K562 (cell line): ENCODE data around the gene CCR6. TPM values are rescaled to one million over a fixed set of nuclear protein-coding genes. Genes with fewer than 3 reads are reported as not detected.

ENCODE experiments used
- ATAC-seq: fragments of 200-7000 bp; cut with Tn5 transposase; 3 replicates; pipeline ENCODE4 v1.9.1; 2020; ENCODE audit warnings: moderate library complexity
- BruUV-seq: library from RNA; stranded (reverse); fragments of 400-500 nt; replicated peaks from 2 replicates; lab custom pipeline; 2021; lab: Mats Ljungman, UMichigan
- CTCF ChIA-PET: fragments of 300-600 bp; formaldehyde crosslinking; extraction: SDS; loops from one replicate; lab custom pipeline; 2021; ENCODE audit warnings: low intra/inter-chr PET ratio; lab: Yijun Ruan, JAX
- POLR2A ChIA-PET: fragments of 300-600, 350-650 bp; sonication (Branson Sonifier 250); formaldehyde crosslinking; extraction: SDS; loops from one replicate; lab custom pipeline; 2021; ENCODE audit warnings: antibody characterized with exemption, inconsistent platforms; lab: Yijun Ruan, JAX
- DNase-seq, 4 experiments: peaks; one replicate each; pipeline versions ENCODE4 v3.0.0 to v3.0.0-alpha.2; 2011 to 2018; ENCODE audit warnings: low spot score in 3 of 4, mixed read lengths in 3 of 4; ENCODE audit errors: extremely low read depth in 1 of 4
- FAIRE-seq: peaks from 2 replicates; lab custom pipeline; 2011; peaks lifted over from hg19 to GRCh38; lab: Jason Lieb, UNC
- H2AFZ ChIP-seq: 2 replicates; pipeline ENCODE4 v1.6.0; 2011; ENCODE audit warnings: low read depth, low read length, control low read depth, inconsistent platforms
- H3K27ac ChIP-seq: fragments of 200-600 bp; 3 replicates; pipeline ENCODE4 v1.8.0; 2011; ENCODE audit warnings: low read depth, mild to moderate bottlenecking, control low read depth, inconsistent platforms, low read length, moderate library complexity, mixed read lengths; ENCODE audit errors: extremely low read depth
- H3K27me3 ChIP-seq, 2 experiments: fragments of 300-600 bp in 1 of 2; 2 replicates in 1 of 2; 3 replicates in 1 of 2; pipeline versions ENCODE4 v1.6.0 to v1.8.0; 2011; ENCODE audit warnings: inconsistent platforms in 2 of 2, low read length in 2 of 2, mild to moderate bottlenecking in 1 of 2, mixed read lengths in 1 of 2, moderate library complexity in 1 of 2; ENCODE audit not compliant: control insufficient read depth in 2 of 2, insufficient read depth in 2 of 2
- H3K36me3 ChIP-seq: fragments of 300-600 bp; 3 replicates; pipeline ENCODE4 v1.8.0; 2011; ENCODE audit warnings: mild to moderate bottlenecking, low read length, inconsistent platforms; ENCODE audit not compliant: control insufficient read depth, insufficient read depth
- H3K4me1 ChIP-seq, 2 experiments: fragments of 200-600 bp in 1 of 2; replicated peaks in 1 of 2; 2 replicates in 1 of 2; 3 replicates in 1 of 2; pipeline versions ENCODE4 v1.5.1 to v1.8.0; 2011; ENCODE audit warnings: inconsistent platforms in 2 of 2, low read length in 2 of 2, mild to moderate bottlenecking in 1 of 2, mixed read lengths in 1 of 2, moderate library complexity in 1 of 2; ENCODE audit not compliant: control insufficient read depth in 2 of 2, insufficient read depth in 2 of 2
- H3K4me2 ChIP-seq: 2 replicates; pipeline ENCODE4 v1.6.1; 2011; ENCODE audit warnings: low read length, control low read depth, inconsistent platforms, mixed read lengths; ENCODE audit not compliant: insufficient read depth
- H3K4me3 ChIP-seq: fragments of 200-600 bp; sonication (generic), shearing (Covaris generic); 2 replicates; pipeline ENCODE4 v1.5.1; 2016; ENCODE audit warnings: control low read depth, inconsistent platforms
- H3K79me2 ChIP-seq: fragments of 200-600 bp; 3 replicates; pipeline ENCODE4 v1.8.0; 2011; ENCODE audit warnings: low read length, inconsistent platforms; ENCODE audit not compliant: control insufficient read depth, insufficient read depth
- H3K9ac ChIP-seq, 2 experiments: 2 replicates each; pipeline versions ENCODE4 v1.6.0 to v1.6.1; 2011; ENCODE audit warnings: low read depth in 2 of 2, low read length in 2 of 2, control low read depth in 1 of 2, inconsistent platforms in 1 of 2, mild to moderate bottlenecking in 1 of 2, mixed read lengths in 1 of 2; ENCODE audit not compliant: insufficient read depth in 1 of 2
- H3K9me1 ChIP-seq: one replicate; pipeline ENCODE4 v1.6.0; 2011; ENCODE audit warnings: inconsistent platforms, mild to moderate bottlenecking, low read length, moderate library complexity; ENCODE audit not compliant: control insufficient read depth, insufficient read depth
- H3K9me3 ChIP-seq: replicated peaks from 2 replicates; pipeline ENCODE4 v1.5.1; 2011; ENCODE audit warnings: low read depth, low read length, inconsistent platforms; ENCODE audit not compliant: control insufficient read depth, insufficient read depth
- H4K20me1 ChIP-seq: replicated peaks from 2 replicates; pipeline ENCODE4 v1.6.1; 2011; ENCODE audit warnings: low read length, inconsistent platforms, mixed read lengths; ENCODE audit not compliant: control insufficient read depth, insufficient read depth
- BRF1 ChIP-seq: IDR thresholded peaks from 3 replicates; pipeline ENCODE4 v1.6.1; 2011; ENCODE audit warnings: borderline replicate concordance, mild to moderate bottlenecking; ENCODE audit not compliant: insufficient read length; ENCODE audit errors: extremely low read depth
- EHMT2 ChIP-seq: fragments of 450-650 bp; IDR thresholded peaks from 2 replicates; pipeline ENCODE4 v1.6.1; 2018; ENCODE audit warnings: antibody characterized with exemption
- ELF2 ChIP-seq: fragments of 250-450 bp; sonication (Bioruptor Pico); IDR thresholded peaks from 2 replicates; pipeline ENCODE4 v1.5.0; 2021; ENCODE audit warnings: mild to moderate bottlenecking
- ETS1 ChIP-seq: conservative IDR thresholded peaks from 2 replicates; pipeline ENCODE4 v1.6.1; 2011; ENCODE audit warnings: low read depth, mild to moderate bottlenecking, low read length; ENCODE audit not compliant: control insufficient read depth
- EZH2 ChIP-seq: IDR thresholded peaks from 2 replicates; pipeline ENCODE4 v1.6.1; 2012; ENCODE audit warnings: low read depth, mild to moderate bottlenecking, inconsistent platforms, low read length, borderline replicate concordance
- FOSL1 ChIP-seq: fragments of 200-800 bp; sonication (Bioruptor generic); conservative IDR thresholded peaks from 2 replicates; pipeline ENCODE4 v1.6.1; 2016; ENCODE audit warnings: missing genetic modification characterization, missing compliant biosample characterization
- HLTF ChIP-seq: fragments of 450-650 bp; IDR thresholded peaks from 2 replicates; pipeline ENCODE4 v1.6.1; 2016
- HSF4 ChIP-seq: fragments of 250-450 bp; sonication (Bioruptor Pico); IDR thresholded peaks from 2 replicates; pipeline ENCODE4 v2.1.2; 2022; ENCODE audit warnings: mild to moderate bottlenecking, moderate library complexity, borderline replicate concordance
- KLF10 ChIP-seq: fragments of 250-450 bp; sonication (Bioruptor Pico); IDR thresholded peaks from 2 replicates; pipeline ENCODE4 v1.6.1; 2021; ENCODE audit warnings: matching md5 sums
- L3MBTL2 ChIP-seq: fragments of 450-650 bp; IDR thresholded peaks from 2 replicates; pipeline ENCODE4 v1.6.1; 2016; ENCODE audit warnings: mild to moderate bottlenecking, moderate library complexity
- POLR2H ChIP-seq: IDR thresholded peaks from 2 replicates; pipeline ENCODE4 v1.6.1; 2016; ENCODE audit warnings: missing genetic modification characterization, low read depth, mild to moderate bottlenecking, control low read depth, missing compliant biosample characterization, moderate library complexity
- PPARD ChIP-seq: fragments of 250-450 bp; sonication (Bioruptor Pico); IDR thresholded peaks from 2 replicates; pipeline ENCODE4 v1.8.0; 2022; ENCODE audit warnings: inconsistent platforms, mild to moderate bottlenecking, moderate library complexity
- PRMT5 ChIP-seq: sonication (generic); formaldehyde crosslinking; IDR thresholded peaks from 2 replicates; pipeline ENCODE4 v1.5.0; 2020; ENCODE audit warnings: missing genetic modification reagents
- PRPF4 ChIP-seq: fragments of 200-400 bp; formaldehyde crosslinking; IDR thresholded peaks from one replicate; pipeline ENCODE4 v1.6.1; 2017; ENCODE audit warnings: low read length, low read depth, mild to moderate bottlenecking; ENCODE audit not compliant: insufficient read depth, poor library complexity, severe bottlenecking
- RCOR1 ChIP-seq, 2 experiments: IDR thresholded peaks; 2 replicates each; pipeline ENCODE4 v1.6.1; 2012; ENCODE audit warnings: low read depth in 2 of 2, low read length in 2 of 2, borderline replicate concordance in 1 of 2, improper control_type of control experiment in 1 of 2
- RHOXF2B ChIP-seq: fragments of 250-450 bp; sonication (Bioruptor Pico); conservative IDR thresholded peaks from 2 replicates; pipeline ENCODE4 v1.5.1; 2021
- SREBF1 ChIP-seq: fragments of 150-350 bp; IDR thresholded peaks from 2 replicates; pipeline ENCODE4 v1.6.1; 2014; ENCODE audit warnings: antibody characterized with exemption, low read depth, low read length, borderline replicate concordance
- TEAD1 ChIP-seq, 2 experiments: fragments of 450-650 bp in 1 of 2; sonication (generic) in 1 of 2; formaldehyde crosslinking; IDR thresholded peaks; 2 replicates each; pipeline versions ENCODE4 v1.4.0 to v1.8.0; 2020 to 2022; ENCODE audit warnings: mild to moderate bottlenecking in 2 of 2, missing genetic modification reagents in 1 of 2
- ZNF146 ChIP-seq: IDR thresholded peaks from one replicate; pipeline ENCODE4 v1.6.1; 2018; ENCODE audit warnings: missing compliant biosample characterization; ENCODE audit not compliant: unreplicated experiment
- ZNF239 ChIP-seq: fragments of 250-450 bp; sonication (Bioruptor Pico); IDR thresholded peaks from 2 replicates; pipeline ENCODE4 v1.4.0; 2020; ENCODE audit warnings: mild to moderate bottlenecking
- ZNF24 ChIP-seq: fragments of 450-650 bp; IDR thresholded peaks from 2 replicates; pipeline ENCODE4 v1.6.1; 2016
- ZNF408 ChIP-seq: fragments of 250-450 bp; sonication (Bioruptor Pico); IDR thresholded peaks from 2 replicates; pipeline ENCODE4 v1.4.0; 2020; ENCODE audit warnings: low read depth, mild to moderate bottlenecking, moderate library complexity
- ZNF696 ChIP-seq: fragments of 250-450 bp; sonication (Bioruptor Pico); conservative IDR thresholded peaks from 2 replicates; pipeline ENCODE4 v1.4.0; 2020; ENCODE audit warnings: mild to moderate bottlenecking, moderate library complexity
- ZSCAN32 ChIP-seq: fragments of 450-650 bp; formaldehyde crosslinking; IDR thresholded peaks from 2 replicates; pipeline ENCODE4 v1.4.0; 2020; ENCODE audit warnings: mild to moderate bottlenecking, moderate library complexity
- WGBS: fragments of 100-300 bp; shearing (Covaris generic); methylation state at CpG from one replicate; pipeline ENCODE4 v1.1.6; 2016; ENCODE audit warnings: low coverage, mixed read lengths; ENCODE audit not compliant: insufficient coverage; ENCODE audit errors: missing lambda C conversion rate; 5-methylcytosine and 5-hydroxymethylcytosine counted together
- in situ Hi-C: fragments of 300-500 bp; cut with MboI; formaldehyde crosslinking; loops from 4 replicates; pipeline ENCODE4 v1.15.0; 2018; ENCODE audit warnings: inconsistent platforms, mixed read lengths
- intact Hi-C: fragments of 100-400 bp; cut with micrococcal nuclease; formaldehyde crosslinking; loops from 2 replicates; pipeline ENCODE4 v1.14.2; 2022
- polyA plus RNA-seq, 8 experiments: library from polyadenylated mRNA; depleted of rRNA in 4 of 8; stranded (reverse) in 5 of 8; unstranded in 3 of 8; fragments of >200 nt; fragmentation: Nextera tagmentation in 2 of 8; fragmentation: Illumina TruSeq in 1 of 8; extraction: Ambion mirVana in 2 of 8; extraction: Trizol in 1 of 8; gene quantifications; 2 replicates each; pipeline versions ENCODE4 v1.2.1 to v1.2.3, GENCODE V29; 2011 to 2014; ENCODE audit warnings: inconsistent platforms in 1 of 8, missing spikeins in 1 of 8
- total RNA-seq, 7 experiments: library from RNA; depleted of rRNA in 6 of 7; stranded (reverse); fragments of >200 nt in 6 of 7; fragmentation: Illumina TruSeq in 2 of 7; extraction: Trizol in 2 of 7; gene quantifications; 2 replicates each; pipeline versions ENCODE4 v1.2.1 to v1.2.3, GENCODE V29; 2011 to 2021; ENCODE audit warnings: low replicate concordance in 1 of 7

The CCR6 gene
- total and polyA plus RNA-seq, 9 of the 15 experiments (the other 6 are each of a cell fraction or from before 2014, with no cell fraction given), result not detected

DNA sequence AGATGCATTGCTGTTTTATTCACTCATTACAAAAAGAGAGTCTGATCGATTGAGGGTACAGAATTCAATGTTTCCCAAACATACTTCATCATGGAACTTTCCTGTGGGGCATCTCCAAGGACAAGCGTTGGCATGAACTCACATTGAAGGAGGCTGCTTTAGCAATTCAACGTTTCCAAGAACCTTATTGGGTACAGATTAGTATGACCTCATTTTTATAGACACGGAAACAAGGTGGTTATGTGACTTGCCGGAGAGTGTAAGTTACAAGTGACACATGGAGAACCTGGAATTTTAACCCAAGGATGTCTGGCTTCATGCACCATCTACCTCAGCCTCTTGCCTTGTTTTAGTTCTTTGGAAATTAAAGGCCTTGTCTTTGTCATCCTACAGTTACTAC is 26.1 kb downstream of the CCR6 start (continued):
- TF ChIP-seq FOSL1 (tag), result no peak
- TF ChIP-seq L3MBTL2, result no peak
- no peak for TF ChIP-seq ZNF408
- TF ChIP-seq BRF1, result no peak

GRCh38 chr6:167150941-167151549 is 28.1 kb downstream of the CCR6 start:
- no peaks in the 10 kb centered on the region for H3K9me1 ChIP-seq
- H3K4me3 ChIP-seq, result no peak overlapping the region
- no peaks in the 10 kb centered on the region; the same call in none of the 2 replicates for H4K20me1 ChIP-seq
- no peaks in the 10 kb centered on the region for H3K4me1 ChIP-seq
- H3K27ac ChIP-seq, result no peak overlapping the region
- CTCF ChIA-PET, result no interaction called here
- in situ Hi-C loops (no loop called here), intact Hi-C loops (no loop called here)
- H3K79me2 ChIP-seq, result no peaks in the 10 kb centered on the region
- DNase-seq (no peak), ATAC-seq (no peak), FAIRE-seq (no peak)
- no TSS peak for BruUV-seq
- no peak overlapping the region for H3K4me2 ChIP-seq
- no peak overlapping the region for H2AFZ ChIP-seq
- POLR2A ChIA-PET, result no interaction called here
- WGBS, result 1% methylated on average over 6 of the region's 6 CpGs
- no peaks in the 10 kb centered on the region for H3K9me3 ChIP-seq
- peaks cover 60 to 84% of the 10 kb centered on the region in 2 experiments for H3K27me3 ChIP-seq
- H3K36me3 ChIP-seq, result no peaks in the 10 kb centered on the region
- H3K9ac ChIP-seq, result no peak overlapping the region
- TF ChIP-seq PRMT5, result no peak
- TF ChIP-seq ZNF24, result no peak
- TF ChIP-seq ZNF146 (CRISPR knock-in tag), result no peak
- no peak for TF ChIP-seq PRPF4
- no peak for TF ChIP-seq ZSCAN32
- TF ChIP-seq ZNF239, result no peak
- TF ChIP-seq HSF4 (CRISPR knock-in tag), result no peak
- no peak for TF ChIP-seq EZH2
- no peak for TF ChIP-seq RCOR1 (IDR thresholded peaks at IDR 0.05; ENCODE audit: borderline replicate concordance in 1 of 2, low read depth in 2 of 2, low read length in 2 of 2)
- no peak for TF ChIP-seq ETS1
- TF ChIP-seq KLF10, result no peak
- TF ChIP-seq POLR2H (tag), result no peak
- TF ChIP-seq RHOXF2B (CRISPR knock-in tag), result no peak
- no peak for TF ChIP-seq ELF2 (CRISPR knock-in tag)
- TF ChIP-seq EHMT2, result no peak
- TF ChIP-seq PPARD (CRISPR knock-in tag), result no peak
- TF ChIP-seq TEAD1 (CRISPR knock-in tag; IDR thresholded peaks at IDR 0.05), result no peak
- TF ChIP-seq ZNF696 (CRISPR knock-in tag), result no peak
- TF ChIP-seq SREBF1, result no peak
- TF ChIP-seq HLTF, result no peak
